OCI-LY1 (cell line): ENCODE results near the gene CXCL10.
"Not testable (repeated sequence)": the region's sequence is repeated elsewhere in the genome, so short reads cannot be mapped to it uniquely, and the experiment has no call there.

Source experiments
- H2AFZ ChIP-seq: fragments of 200-600 bp; sonication (generic), shearing (Covaris generic); 2 replicates; pipeline ENCODE4 v1.6.0; 2014; ENCODE audit warnings: antibody characterized with exemption, mild to moderate bottlenecking, low read length
- H3F3A ChIP-seq: fragments of 200-600 bp; sonication (generic), shearing (Covaris generic); 2 replicates; pipeline ENCODE4 v1.6.0; 2014; ENCODE audit warnings: mild to moderate bottlenecking, antibody characterized with exemption, low read length, moderate library complexity; ENCODE audit not compliant: insufficient read depth
- H3K27ac ChIP-seq: fragments of 200-600 bp; sonication (generic); 2 replicates; pipeline ENCODE4 v1.5.1; 2014; ENCODE audit warnings: low read length, mixed run types, mild to moderate bottlenecking, low read depth; ENCODE audit not compliant: poor library complexity, severe bottlenecking
- H3K27me3 ChIP-seq: fragments of 200-600 bp; sonication (generic); 2 replicates; pipeline ENCODE4 v1.6.0; 2014; ENCODE audit warnings: antibody characterized with exemption, mild to moderate bottlenecking, low read length, moderate library complexity; ENCODE audit not compliant: insufficient read depth
- H3K36me3 ChIP-seq: fragments of 200-600 bp; sonication (generic); 2 replicates; pipeline ENCODE4 v1.6.1; 2014; ENCODE audit warnings: mild to moderate bottlenecking, antibody characterized with exemption, low read length, moderate library complexity, mixed read lengths; ENCODE audit not compliant: insufficient read depth
- H3K4me1 ChIP-seq: fragments of 200-600 bp; sonication (generic); 2 replicates; pipeline ENCODE4 v1.5.1; 2014; ENCODE audit warnings: mild to moderate bottlenecking, low read length, moderate library complexity; ENCODE audit not compliant: insufficient read depth, severe bottlenecking
- H3K4me2 ChIP-seq: fragments of 200-600 bp; sonication (generic), shearing (Covaris generic); 2 replicates; pipeline ENCODE4 v1.6.1; 2014; ENCODE audit warnings: low read length
- H3K4me3 ChIP-seq: fragments of 200-600 bp; sonication (generic); 2 replicates; pipeline ENCODE4 v1.5.1; 2014; ENCODE audit warnings: low read length, low read depth, mild to moderate bottlenecking, mixed read lengths; ENCODE audit not compliant: poor library complexity, severe bottlenecking
- H3K79me2 ChIP-seq: fragments of 200-600 bp; shearing (Covaris generic); 2 replicates; pipeline ENCODE4 v1.6.1; 2016; ENCODE audit warnings: mixed run types, low read length, mixed read lengths; ENCODE audit not compliant: insufficient read depth
- H3K9ac ChIP-seq: fragments of 200-600 bp; sonication (generic), shearing (Covaris generic); 2 replicates; pipeline ENCODE4 v1.6.1; 2014; ENCODE audit warnings: mild to moderate bottlenecking, low read length, mixed read lengths
- H3K9me2 ChIP-seq: fragments of 200-600 bp; sonication (generic), shearing (Covaris generic); 2 replicates; pipeline ENCODE4 v1.6.1; 2014; ENCODE audit warnings: low read depth, mild to moderate bottlenecking, low read length, mixed read lengths
- H3K9me3 ChIP-seq: fragments of 200-600 bp; shearing (Covaris generic); 2 replicates; pipeline ENCODE4 v1.6.1; 2014; ENCODE audit warnings: low read length, mixed read lengths
- H4K20me1 ChIP-seq: fragments of 200-600 bp; sonication (generic), shearing (Covaris generic); 2 replicates; pipeline ENCODE4 v1.6.0; 2016; ENCODE audit warnings: mild to moderate bottlenecking, low read length; ENCODE audit not compliant: insufficient read depth
- CTCF ChIP-seq: fragments of 200-600 bp; sonication (generic), shearing (Covaris generic); IDR thresholded peaks from 2 replicates; pipeline ENCODE4 v1.5.1; 2017; ENCODE audit warnings: mild to moderate bottlenecking, antibody characterized with exemption, low read length, moderate library complexity, mixed read lengths
- EZH2 ChIP-seq: fragments of 200-600 bp; sonication (generic), shearing (Covaris generic); IDR thresholded peaks from 2 replicates; pipeline ENCODE4 v1.8.0; 2017; ENCODE audit warnings: borderline replicate concordance, mixed run types, mild to moderate bottlenecking, antibody characterized with exemption, low read length, moderate library complexity, mixed read lengths

The CXCL10 gene

GRCh38 chr4:76053730-76054129, 30.4 kb upstream of the CXCL10 start:
- no peaks in the 10 kb centered on the region for H3K9me3 ChIP-seq
- no peaks in the 10 kb centered on the region for H3K27me3 ChIP-seq
- no peak overlapping the region for H3K27ac ChIP-seq
- H3K4me3 ChIP-seq = no peak overlapping the region
- H3K9me2 ChIP-seq = no peaks in the 10 kb centered on the region
- no peaks in the 10 kb centered on the region for H3K4me1 ChIP-seq
- TF ChIP-seq EZH2 (no peak), CTCF (no peak)
- H2AFZ ChIP-seq = no peak overlapping the region
- no peaks in the 10 kb centered on the region for H3F3A ChIP-seq
- H3K79me2 ChIP-seq = no peaks in the 10 kb centered on the region
- no peaks in the 10 kb centered on the region for H3K36me3 ChIP-seq
- no peak overlapping the region for H3K4me2 ChIP-seq
- H3K9ac ChIP-seq = no peak overlapping the region
- no peaks in the 10 kb centered on the region for H4K20me1 ChIP-seq

GRCh38 chr4:76050560-76051050, 27.3 kb upstream of the CXCL10 start:
- H2AFZ ChIP-seq, H3K27ac ChIP-seq, H3K79me2 ChIP-seq, H3K9ac ChIP-seq, H3K9me2 ChIP-seq, H3K4me2 ChIP-seq, H3K27me3 ChIP-seq, H3K4me3 ChIP-seq, H4K20me1 ChIP-seq, H3K9me3 ChIP-seq, H3K4me1 ChIP-seq, H3K36me3 ChIP-seq, H3F3A ChIP-seq: not testable (repeated sequence)

- H3K4me3 ChIP-seq, H3K27ac ChIP-seq, H3K9me3 ChIP-seq, H2AFZ ChIP-seq, H3K4me2 ChIP-seq, H4K20me1 ChIP-seq, H3K36me3 ChIP-seq, H3K4me1 ChIP-seq, H3K79me2 ChIP-seq, H3K9me2 ChIP-seq, H3K9ac ChIP-seq, H3F3A ChIP-seq, H3K27me3 ChIP-seq: not testable (repeated sequence)
Observed at GRCh38 chr4:76049860-76050416, 26.6 kb upstream of the CXCL10 start.

GRCh38 chr4:76044686-76045085, 21.4 kb upstream of the CXCL10 start:
- H3K9me2 ChIP-seq, H3K4me2 ChIP-seq, H3K36me3 ChIP-seq, H3K4me1 ChIP-seq, H4K20me1 ChIP-seq, H3K9ac ChIP-seq, H3F3A ChIP-seq, H3K27me3 ChIP-seq, H2AFZ ChIP-seq, H3K4me3 ChIP-seq, H3K27ac ChIP-seq, H3K9me3 ChIP-seq, H3K79me2 ChIP-seq: not testable (repeated sequence)

GRCh38 chr4:76043306-76043705, 20.0 kb upstream of the CXCL10 start:
- not testable (repeated sequence) for H3K9me3 ChIP-seq, H3K36me3 ChIP-seq, H3K4me1 ChIP-seq, H4K20me1 ChIP-seq, H3K9ac ChIP-seq, H3K9me2 ChIP-seq, H3K27me3 ChIP-seq, H3K4me3 ChIP-seq, H3K27ac ChIP-seq, H3K4me2 ChIP-seq, H3K79me2 ChIP-seq, H2AFZ ChIP-seq, H3F3A ChIP-seq

- not testable (repeated sequence) for H3K79me2 ChIP-seq, H3K9ac ChIP-seq, H3K9me3 ChIP-seq, H3K4me2 ChIP-seq, H3K27me3 ChIP-seq, H3K4me3 ChIP-seq, H2AFZ ChIP-seq, H3K4me1 ChIP-seq, H4K20me1 ChIP-seq, H3K36me3 ChIP-seq, H3F3A ChIP-seq, H3K27ac ChIP-seq, H3K9me2 ChIP-seq
Observed at GRCh38 chr4:76042241-76042998, 19.1 kb upstream of the CXCL10 start.
